ENCODE results near the gene GPC5.
"Not testable (repeated sequence)": the region's sequence is repeated elsewhere in the genome, so short reads cannot be mapped to it uniquely, and the experiment has no call there.

Gene GPC5

DNA sequence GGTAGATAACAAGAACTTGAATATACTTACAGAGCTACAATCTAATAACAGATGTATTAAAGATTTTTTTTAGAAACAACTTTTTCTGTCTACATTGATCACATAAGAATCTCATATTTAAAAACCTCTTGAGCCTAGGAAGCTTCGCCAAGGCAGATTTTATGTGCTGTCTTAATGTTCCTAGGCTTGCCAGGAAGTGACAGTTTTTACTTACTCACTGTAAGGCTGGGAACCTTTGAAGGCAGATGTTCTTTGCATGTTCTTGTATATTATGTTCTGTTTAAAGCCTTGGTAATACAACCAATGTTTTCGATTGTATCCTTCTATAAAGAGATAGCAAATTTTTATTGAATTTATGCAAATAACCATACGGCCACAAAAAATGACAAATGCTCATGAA, 492.7 kb downstream of the GPC5 start:
- no peaks in the 10 kb centered on the region for H3K4me1 ChIP-seq (ENCODE audit: control insufficient read depth, insufficient read depth, low read length)
- no peak for DNase-seq (ENCODE audit: low read depth)

DNA sequence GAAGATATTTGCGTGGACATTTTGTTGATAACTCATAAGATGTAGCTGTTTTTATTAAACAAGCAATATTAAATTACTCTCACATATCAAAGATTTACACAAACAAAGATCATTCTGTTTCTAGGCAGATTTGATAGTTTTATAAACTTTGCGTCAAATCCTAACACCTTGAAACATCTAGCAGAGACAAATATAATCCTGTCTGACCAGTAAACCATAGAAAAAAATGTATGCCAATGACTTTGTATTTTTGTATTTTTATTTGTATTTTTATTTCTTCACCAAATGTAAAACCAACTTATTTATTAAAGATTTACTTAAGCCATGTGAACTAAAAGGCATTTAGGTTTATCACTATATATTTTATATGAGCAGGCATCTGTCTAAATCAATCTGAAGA, 494.6 kb downstream of the GPC5 start:
- H3K9me3 ChIP-seq (ENCODE audit: control insufficient read depth, low read length): no peaks in the 10 kb centered on the region
- DNase-seq (ENCODE audit: low read depth): no peak
- no peak overlapping the region for H3K4me3 ChIP-seq (ENCODE audit: low read length)
- no peaks in the 10 kb centered on the region for H3K36me3 ChIP-seq (ENCODE audit: control insufficient read depth, insufficient read depth, low read length, severe bottlenecking)
- H3K27me3 ChIP-seq (replicated peaks; ENCODE audit: control insufficient read depth, insufficient read depth, low read length): no peaks in the 10 kb centered on the region
- H3K9ac ChIP-seq (ENCODE audit: low read length): no peak overlapping the region
- H3K4me1 ChIP-seq (ENCODE audit: control insufficient read depth, insufficient read depth, low read length): no peaks in the 10 kb centered on the region

More for the DNA sequence above, 492.7 kb downstream of the GPC5 start:
- H3K4me3 ChIP-seq (ENCODE audit: low read length): no peak overlapping the region
- no peak overlapping the region for H3K9ac ChIP-seq (ENCODE audit: low read length)
- H3K27me3 ChIP-seq (replicated peaks; ENCODE audit: control insufficient read depth, insufficient read depth, low read length): no peaks in the 10 kb centered on the region
- H3K9me3 ChIP-seq (ENCODE audit: control insufficient read depth, low read length): no peaks in the 10 kb centered on the region
- H3K36me3 ChIP-seq (ENCODE audit: control insufficient read depth, insufficient read depth, low read length, severe bottlenecking): no peaks in the 10 kb centered on the region

DNA sequence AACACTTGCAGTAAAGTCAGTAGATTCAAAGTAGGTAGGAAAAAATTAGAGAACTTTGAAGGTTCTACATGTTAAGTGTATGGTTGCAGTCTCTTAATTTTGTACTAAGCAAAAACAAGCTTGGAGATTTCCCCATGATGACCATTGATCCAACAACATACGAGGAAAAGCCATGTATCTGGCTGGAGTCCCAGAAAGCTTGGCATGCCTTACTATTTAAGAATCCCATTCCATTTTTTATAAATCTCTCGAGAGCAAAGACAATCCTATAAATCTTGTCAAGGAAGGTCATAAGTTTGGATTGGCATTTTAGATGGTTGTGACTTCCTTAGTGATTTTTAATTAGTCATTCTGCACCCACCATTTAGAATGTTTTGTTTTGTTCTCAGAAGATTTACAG, 495.9 kb downstream of the GPC5 start:
- Histone ChIP-seq H3K9me3 (ENCODE audit: control insufficient read depth, low read length) (no peaks in the 10 kb centered on the region), H3K27me3 (replicated peaks; ENCODE audit: control insufficient read depth, insufficient read depth, low read length) (no peaks in the 10 kb centered on the region), H3K9ac (ENCODE audit: low read length) (no peak overlapping the region), H3K36me3 (ENCODE audit: control insufficient read depth, insufficient read depth, low read length, severe bottlenecking) (no peaks in the 10 kb centered on the region), H3K4me3 (ENCODE audit: low read length) (no peak overlapping the region), H3K4me1 (ENCODE audit: control insufficient read depth, insufficient read depth, low read length) (no peaks in the 10 kb centered on the region)
- DNase-seq (ENCODE audit: low read depth): no peak

- H3K4me1 ChIP-seq (ENCODE audit: control insufficient read depth, insufficient read depth, low read length): no peaks in the 10 kb centered on the region
- H3K9ac ChIP-seq (ENCODE audit: low read length): no peak overlapping the region
- H3K9me3 ChIP-seq (ENCODE audit: control insufficient read depth, low read length): no peaks in the 10 kb centered on the region
- H3K27me3 ChIP-seq (replicated peaks; ENCODE audit: control insufficient read depth, insufficient read depth, low read length): no peaks in the 10 kb centered on the region
- no peaks in the 10 kb centered on the region for H3K36me3 ChIP-seq (ENCODE audit: control insufficient read depth, insufficient read depth, low read length, severe bottlenecking)
- DNase-seq (ENCODE audit: low read depth): no peak
- H3K4me3 ChIP-seq (ENCODE audit: low read length): no peak overlapping the region
Measured at GRCh38 chr13:91896547-91896946, 498.1 kb downstream of the GPC5 start.

- DNase-seq (ENCODE audit: low read depth); H3K9ac ChIP-seq (ENCODE audit: low read length); H3K9me3 ChIP-seq (ENCODE audit: control insufficient read depth, low read length): not testable (repeated sequence)
Measured at GRCh38 chr13:91898986-91899385, 500.6 kb downstream of the GPC5 start.

GRCh38 chr13:91902291-91902690, 503.9 kb downstream of the GPC5 start:
- H3K9me3 ChIP-seq (ENCODE audit: control insufficient read depth, low read length): no peaks in the 10 kb centered on the region
- no peak overlapping the region for H3K9ac ChIP-seq (ENCODE audit: low read length)
- no peaks in the 10 kb centered on the region for H3K4me1 ChIP-seq (ENCODE audit: control insufficient read depth, insufficient read depth, low read length)
- DNase-seq (ENCODE audit: low read depth): no peak
- H3K4me3 ChIP-seq (ENCODE audit: low read length): no peak overlapping the region
- no peaks in the 10 kb centered on the region for H3K36me3 ChIP-seq (ENCODE audit: control insufficient read depth, insufficient read depth, low read length, severe bottlenecking)
- no peaks in the 10 kb centered on the region for H3K27me3 ChIP-seq (replicated peaks; ENCODE audit: control insufficient read depth, insufficient read depth, low read length)

More at GRCh38 chr13:91898986-91899385, 500.6 kb downstream of the GPC5 start:
- not testable (repeated sequence) for H3K4me3 ChIP-seq (ENCODE audit: low read length); H3K27me3 ChIP-seq (replicated peaks; ENCODE audit: control insufficient read depth, insufficient read depth, low read length); H3K4me1 ChIP-seq (ENCODE audit: control insufficient read depth, insufficient read depth, low read length); H3K36me3 ChIP-seq (ENCODE audit: control insufficient read depth, insufficient read depth, low read length, severe bottlenecking)

- no peak for DNase-seq (ENCODE audit: low read depth)
- no peak overlapping the region for H3K9ac ChIP-seq (ENCODE audit: low read length)
- no peak overlapping the region for H3K4me3 ChIP-seq (ENCODE audit: low read length)
- no peaks in the 10 kb centered on the region for H3K9me3 ChIP-seq (ENCODE audit: control insufficient read depth, low read length)
- H3K36me3 ChIP-seq (ENCODE audit: control insufficient read depth, insufficient read depth, low read length, severe bottlenecking): no peaks in the 10 kb centered on the region
- H3K27me3 ChIP-seq (replicated peaks; ENCODE audit: control insufficient read depth, insufficient read depth, low read length): no peaks in the 10 kb centered on the region
- no peaks in the 10 kb centered on the region for H3K4me1 ChIP-seq (ENCODE audit: control insufficient read depth, insufficient read depth, low read length)
Measured at GRCh38 chr13:91904005-91904404, 505.6 kb downstream of the GPC5 start.

GRCh38 chr13:91904597-91904996, 506.2 kb downstream of the GPC5 start:
- Histone ChIP-seq H3K9ac (ENCODE audit: low read length) (no peak overlapping the region), H3K4me1 (ENCODE audit: control insufficient read depth, insufficient read depth, low read length) (no peaks in the 10 kb centered on the region), H3K9me3 (ENCODE audit: control insufficient read depth, low read length) (no peaks in the 10 kb centered on the region), H3K4me3 (ENCODE audit: low read length) (no peak overlapping the region), H3K27me3 (replicated peaks; ENCODE audit: control insufficient read depth, insufficient read depth, low read length) (no peaks in the 10 kb centered on the region), H3K36me3 (ENCODE audit: control insufficient read depth, insufficient read depth, low read length, severe bottlenecking) (no peaks in the 10 kb centered on the region)
- DNase-seq (ENCODE audit: low read depth): no peak

DNA sequence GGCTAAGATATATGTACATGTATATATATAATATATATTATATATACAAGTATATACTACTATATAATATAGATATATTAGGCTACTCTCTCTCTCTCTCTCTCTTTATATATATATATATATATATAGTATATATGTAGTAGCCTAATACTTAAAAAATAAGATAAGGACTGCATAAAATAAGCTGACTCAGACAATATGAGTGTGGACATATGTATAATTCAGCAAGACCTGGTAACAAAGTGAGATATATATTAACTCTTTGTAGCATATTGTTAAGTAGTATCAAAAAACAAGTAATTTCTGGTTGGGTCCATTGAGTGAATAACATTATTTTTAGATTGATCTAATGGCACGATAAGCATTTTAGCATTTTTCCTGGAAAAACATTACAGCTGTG, 509.0 kb downstream of the GPC5 start:
- H3K9ac ChIP-seq (ENCODE audit: low read length): no peak overlapping the region
- no peak overlapping the region for H3K4me3 ChIP-seq (ENCODE audit: low read length)
- no peak for DNase-seq (ENCODE audit: low read depth)
- H3K9me3 ChIP-seq (ENCODE audit: control insufficient read depth, low read length): no peaks in the 10 kb centered on the region
- H3K27me3 ChIP-seq (replicated peaks; ENCODE audit: control insufficient read depth, insufficient read depth, low read length): no peaks in the 10 kb centered on the region
- no peaks in the 10 kb centered on the region for H3K36me3 ChIP-seq (ENCODE audit: control insufficient read depth, insufficient read depth, low read length, severe bottlenecking)
- no peaks in the 10 kb centered on the region for H3K4me1 ChIP-seq (ENCODE audit: control insufficient read depth, insufficient read depth, low read length)

DNA sequence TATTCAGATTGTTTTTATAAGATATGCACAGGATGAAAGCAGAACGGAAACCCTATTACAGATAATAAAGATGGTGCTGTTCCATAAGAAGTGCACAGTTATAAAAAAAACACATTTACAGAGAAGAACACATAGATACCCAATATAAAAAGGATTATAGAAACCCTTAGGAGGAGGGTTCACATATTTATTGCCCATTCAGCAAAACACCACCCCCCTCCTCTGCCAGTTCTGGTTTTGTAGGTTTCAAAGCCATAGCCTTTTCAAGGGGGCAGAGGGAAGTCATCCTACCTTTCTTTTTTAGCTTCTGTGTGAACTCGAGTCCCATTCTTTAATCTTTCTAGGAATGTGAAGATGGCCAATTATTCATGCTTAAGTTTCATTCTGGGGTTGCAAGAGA, 511.2 kb downstream of the GPC5 start:
- Histone ChIP-seq H3K9ac (ENCODE audit: low read length) (no peak overlapping the region), H3K4me1 (ENCODE audit: control insufficient read depth, insufficient read depth, low read length) (no peaks in the 10 kb centered on the region), H3K4me3 (ENCODE audit: low read length) (no peak overlapping the region), H3K36me3 (ENCODE audit: control insufficient read depth, insufficient read depth, low read length, severe bottlenecking) (no peaks in the 10 kb centered on the region), H3K9me3 (ENCODE audit: control insufficient read depth, low read length) (no peaks in the 10 kb centered on the region), H3K27me3 (replicated peaks; ENCODE audit: control insufficient read depth, insufficient read depth, low read length) (no peaks in the 10 kb centered on the region)
- no peak for DNase-seq (ENCODE audit: low read depth)

GRCh38 chr13:91922969-91923592, 524.7 kb downstream of the GPC5 start:
- Histone ChIP-seq H3K9ac (ENCODE audit: low read length) (no peak overlapping the region), H3K4me3 (ENCODE audit: low read length) (no peak overlapping the region), H3K9me3 (ENCODE audit: control insufficient read depth, low read length) (no peaks in the 10 kb centered on the region), H3K4me1 (ENCODE audit: control insufficient read depth, insufficient read depth, low read length) (no peaks in the 10 kb centered on the region), H3K36me3 (ENCODE audit: control insufficient read depth, insufficient read depth, low read length, severe bottlenecking) (no peaks in the 10 kb centered on the region), H3K27me3 (replicated peaks; ENCODE audit: control insufficient read depth, insufficient read depth, low read length) (no peaks in the 10 kb centered on the region)
- no peak for DNase-seq (ENCODE audit: low read depth)

GRCh38 chr13:91930687-91931086, 532.3 kb downstream of the GPC5 start:
- no peak for DNase-seq (ENCODE audit: low read depth)
- Histone ChIP-seq H3K4me1 (ENCODE audit: control insufficient read depth, insufficient read depth, low read length) (no peaks in the 10 kb centered on the region), H3K9ac (ENCODE audit: low read length) (no peak overlapping the region), H3K36me3 (ENCODE audit: control insufficient read depth, insufficient read depth, low read length, severe bottlenecking) (no peaks in the 10 kb centered on the region), H3K4me3 (ENCODE audit: low read length) (no peak overlapping the region), H3K9me3 (ENCODE audit: control insufficient read depth, low read length) (no peaks in the 10 kb centered on the region), H3K27me3 (replicated peaks; ENCODE audit: control insufficient read depth, insufficient read depth, low read length) (no peaks in the 10 kb centered on the region)

All from adipocyte (in vitro differentiated cells).